ENCODE data around the gene SIRPB2. TPM values are rescaled to one million over a fixed set of nuclear protein-coding genes. Genes with fewer than 3 reads are reported as not detected.

The SIRPB2 gene
- total and polyA plus RNA-seq, 2 donors (not counting 1 experiment from before 2014, with no cell fraction given) = not detected

GRCh38 chr20:1456300-1456699 lies 34.9 kb downstream of the SIRPB2 start:
- Histone ChIP-seq H3K36me3 (ENCODE audit: control insufficient read depth, insufficient read depth, low read length) (peaks cover 20% of the 10 kb centered on the region), H3K27ac (ENCODE audit: insufficient read depth, low read length) (no peak overlapping the region), H4K20me1 (ENCODE audit: control insufficient read depth, extremely low read depth, insufficient read depth, low read length) (no peaks in the 10 kb centered on the region), H3K4me1 (ENCODE audit: control insufficient read depth, extremely low read depth, insufficient read depth, low read length) (no peaks in the 10 kb centered on the region), H2AFZ (ENCODE audit: low read length) (no peak overlapping the region), H3K9ac (ENCODE audit: insufficient read depth, low read length) (no peak overlapping the region), H3K27me3 (ENCODE audit: control insufficient read depth, insufficient read depth, low read length) (no peaks in the 10 kb centered on the region), H3K9me3 (ENCODE audit: control insufficient read depth, insufficient read depth, low read depth, low read length) (no peaks in the 10 kb centered on the region), H3K4me3 (replicated peaks in 1 of 4; ENCODE audit: control extremely low read depth in 1 of 4, insufficient read depth in 1 of 4, low read depth in 3 of 4, low read length in 4 of 4) (no peak overlapping the region), H3K79me2 (ENCODE audit: control insufficient read depth, insufficient read depth, low read length) (peaks cover 3% of the 10 kb centered on the region), H3K4me2 (ENCODE audit: extremely low read depth, insufficient read depth, low read length) (no peak overlapping the region)
- DNase-seq (ENCODE audit: low read depth in 2 of 2) = peak in 1 of 2 donors; percentile 88
- TF ChIP-seq EZH2 (IDR thresholded peaks at IDR 0.05; ENCODE audit: low read length, missing control alignments) (no peak), CTCF (conservative IDR thresholded peaks at IDR 0.05 in 1 of 2, IDR thresholded peaks at IDR 0.05 in 1 of 2; ENCODE audit: low read depth in 1 of 2, low read length in 2 of 2) (no peak)

GRCh38 chr20:1450926-1451491 lies 40.2 kb downstream of the SIRPB2 start:
- Histone ChIP-seq H3K4me1 (ENCODE audit: control insufficient read depth, extremely low read depth, insufficient read depth, low read length) (no peaks in the 10 kb centered on the region), H4K20me1 (ENCODE audit: control insufficient read depth, extremely low read depth, insufficient read depth, low read length) (no peaks in the 10 kb centered on the region), H3K36me3 (ENCODE audit: control insufficient read depth, insufficient read depth, low read length) (peaks cover 25% of the 10 kb centered on the region), H2AFZ (ENCODE audit: low read length) (no peak overlapping the region), H3K27ac (ENCODE audit: insufficient read depth, low read length) (no peak overlapping the region), H3K9me3 (ENCODE audit: control insufficient read depth, insufficient read depth, low read depth, low read length) (no peaks in the 10 kb centered on the region), H3K79me2 (ENCODE audit: control insufficient read depth, insufficient read depth, low read length) (no peaks in the 10 kb centered on the region), H3K4me2 (ENCODE audit: extremely low read depth, insufficient read depth, low read length) (no peak overlapping the region), H3K9ac (ENCODE audit: insufficient read depth, low read length) (no peak overlapping the region), H3K4me3 (replicated peaks in 1 of 4; ENCODE audit: control extremely low read depth in 1 of 4, insufficient read depth in 1 of 4, low read depth in 3 of 4, low read length in 4 of 4) (no peak overlapping the region), H3K27me3 (ENCODE audit: control insufficient read depth, insufficient read depth, low read length) (no peaks in the 10 kb centered on the region)
- TF ChIP-seq EZH2 (IDR thresholded peaks at IDR 0.05; ENCODE audit: low read length, missing control alignments) (no peak), CTCF (conservative IDR thresholded peaks at IDR 0.05 in 1 of 2, IDR thresholded peaks at IDR 0.05 in 1 of 2; ENCODE audit: low read depth in 1 of 2, low read length in 2 of 2) (no peak)
- peak in 1 of 2 donors; percentile 25 for DNase-seq (ENCODE audit: low read depth in 2 of 2)

- no peak overlapping the region for H3K4me3 ChIP-seq (replicated peaks in 1 of 4; ENCODE audit: control extremely low read depth in 1 of 4, insufficient read depth in 1 of 4, low read depth in 3 of 4, low read length in 4 of 4)
Observed at GRCh38 chr20:1449370-1449769, 41.9 kb downstream of the SIRPB2 start.

More at GRCh38 chr20:1449370-1449769, 41.9 kb downstream of the SIRPB2 start:
- no peaks in the 10 kb centered on the region for H4K20me1 ChIP-seq (ENCODE audit: control insufficient read depth, extremely low read depth, insufficient read depth, low read length)
- H3K4me1 ChIP-seq (ENCODE audit: control insufficient read depth, extremely low read depth, insufficient read depth, low read length) = no peaks in the 10 kb centered on the region
- H3K27ac ChIP-seq (ENCODE audit: insufficient read depth, low read length) = no peak overlapping the region
- no peaks in the 10 kb centered on the region for H3K9me3 ChIP-seq (ENCODE audit: control insufficient read depth, insufficient read depth, low read depth, low read length)
- no peak for DNase-seq (ENCODE audit: low read depth in 2 of 2)
- H3K9ac ChIP-seq (ENCODE audit: insufficient read depth, low read length) = no peak overlapping the region
- peaks cover 22% of the 10 kb centered on the region for H3K36me3 ChIP-seq (ENCODE audit: control insufficient read depth, insufficient read depth, low read length)
- no peak overlapping the region for H3K4me2 ChIP-seq (ENCODE audit: extremely low read depth, insufficient read depth, low read length)
- no peaks in the 10 kb centered on the region for H3K27me3 ChIP-seq (ENCODE audit: control insufficient read depth, insufficient read depth, low read length)
- no peak overlapping the region for H2AFZ ChIP-seq (ENCODE audit: low read length)
- H3K79me2 ChIP-seq (ENCODE audit: control insufficient read depth, insufficient read depth, low read length) = no peaks in the 10 kb centered on the region
- no peak for TF ChIP-seq CTCF (conservative IDR thresholded peaks at IDR 0.05 in 1 of 2, IDR thresholded peaks at IDR 0.05 in 1 of 2; ENCODE audit: low read depth in 1 of 2, low read length in 2 of 2)
- TF ChIP-seq EZH2 (IDR thresholded peaks at IDR 0.05; ENCODE audit: low read length, missing control alignments) = no peak

Data from fibroblast of lung (primary cell).